Ureter (tissue), 1 donor: ENCODE results near the gene RIMOC1. TPM values are rescaled to one million over a fixed set of nuclear protein-coding genes. Genes with fewer than 3 reads are reported as not detected.

Source experiments
- total RNA-seq: library from RNA; stranded (reverse); gene quantifications from one replicate; pipeline ENCODE4 v1.2.4, GENCODE V29; 2023
- donor health status: DM: yes; HTN: yes; CAD: no.

The RIMOC1 gene
- total RNA-seq, 1 donor from 2014 or later = 33.0 TPM

Other genes starting within 250 kb of the RIMOC1 start
- gene OXCT1, start 33.9 kb upstream of the RIMOC1 start, total RNA-seq = 18.2 TPM
- 16.2 TPM for gene FBXO4, start 20.9 kb downstream of the RIMOC1 start, total RNA-seq